Peyer's patch (tissue), 4 donors: Measurements from ENCODE around the gene IGSF22. TPM values are rescaled to one million over a fixed set of nuclear protein-coding genes. Genes with fewer than 3 reads are reported as not detected.

Source experiments
- DNase-seq, 3 donors: peaks; one replicate each; pipeline ENCODE4 v3.0.0-alpha.2; 2017 to 2019
- H3K27ac ChIP-seq, 4 donors: fragments of 200-600 bp; sonication (generic); one replicate each; pipeline ENCODE4 v1.5.1; 2016 to 2019
- H3K27me3 ChIP-seq, 2 donors: fragments of 200-600 bp; sonication (generic); one replicate each; pipeline ENCODE4 v1.5.1; 2019
- H3K36me3 ChIP-seq, 3 donors: fragments of 200-600 bp; sonication (generic); one replicate each; pipeline ENCODE4 v1.5.1; 2016 to 2019
- H3K4me1 ChIP-seq, 4 donors: fragments of 200-600 bp; sonication (generic); one replicate each; pipeline ENCODE4 v1.5.1; 2016 to 2019
- H3K4me3 ChIP-seq, 4 donors: fragments of 200-600 bp; sonication (generic); 1 replicate in 3 of 4; 2 replicates in 1 of 4; pipeline ENCODE4 v1.5.1; 2016 to 2019; ENCODE audit warnings: mild to moderate bottlenecking in 1 of 4
- H3K9me3 ChIP-seq, 4 donors: fragments of 200-600 bp; sonication (generic); one replicate each; pipeline ENCODE4 v1.5.1; 2016 to 2019; ENCODE audit warnings: mild to moderate bottlenecking in 1 of 4
- CTCF ChIP-seq, 6 experiments: fragments of 450-650 bp in 4 of 6; fragments of 200-600 bp in 2 of 6; sonication (generic) in 1 of 6; IDR thresholded peaks; one replicate each; pipeline ENCODE4 v1.5.1; 2017 to 2019; ENCODE audit warnings: antibody characterized with exemption in 6 of 6, mild to moderate bottlenecking in 3 of 6, moderate library complexity in 1 of 6
- POLR2A ChIP-seq, 2 donors: fragments of 450-650 bp; IDR thresholded peaks; one replicate each; pipeline ENCODE4 v1.5.1; 2017; ENCODE audit warnings: antibody characterized with exemption in 2 of 2, mild to moderate bottlenecking in 2 of 2, moderate library complexity in 2 of 2
- total RNA-seq, 4 donors: library from RNA; depleted of rRNA; stranded (reverse); fragments of >200 nt; gene quantifications; one replicate each; pipeline ENCODE4 v1.1.0, GENCODE V29; 2016

Gene IGSF22
- total RNA-seq, 4 donors from 2014 or later: not detected

- Histone ChIP-seq H3K9me3 (no peaks in the 10 kb centered on the region), H3K36me3 (no peaks in the 10 kb centered on the region), H3K27me3 (no peaks in the 10 kb centered on the region), H3K27ac (no peak overlapping the region), H3K4me1 (no peaks in the 10 kb centered on the region), H3K4me3 (no peak overlapping the region)
- TF ChIP-seq CTCF (IDR thresholded peaks at IDR 0.05): no peak
- no peak for TF ChIP-seq POLR2A (IDR thresholded peaks at IDR 0.05)
- no peak for DNase-seq
Observed at GRCh38 chr11:18754308-18754707, 28.3 kb upstream of the IGSF22 start.

GRCh38 chr11:18752502-18752901 is 26.5 kb upstream of the IGSF22 start:
- TF ChIP-seq CTCF (IDR thresholded peaks at IDR 0.05): no peak
- no peak for TF ChIP-seq POLR2A (IDR thresholded peaks at IDR 0.05)
- Histone ChIP-seq H3K9me3 (no peaks in the 10 kb centered on the region), H3K27ac (no peak overlapping the region)

GRCh38 chr11:18750944-18751343 is 25.0 kb upstream of the IGSF22 start:
- no peaks in the 10 kb centered on the region for H3K9me3 ChIP-seq
- H3K36me3 ChIP-seq: no peaks in the 10 kb centered on the region
- H3K4me1 ChIP-seq: no peaks in the 10 kb centered on the region
- no peak for TF ChIP-seq POLR2A (IDR thresholded peaks at IDR 0.05)
- no peak for TF ChIP-seq CTCF (IDR thresholded peaks at IDR 0.05)
- H3K27ac ChIP-seq: no peak overlapping the region
- H3K27me3 ChIP-seq: no peaks in the 10 kb centered on the region
- DNase-seq: no peak
- H3K4me3 ChIP-seq: no peak overlapping the region

More at GRCh38 chr11:18752502-18752901, 26.5 kb upstream of the IGSF22 start:
- no peak overlapping the region for H3K4me3 ChIP-seq
- H3K36me3 ChIP-seq: no peaks in the 10 kb centered on the region
- H3K27me3 ChIP-seq: no peaks in the 10 kb centered on the region
- no peak for DNase-seq
- H3K4me1 ChIP-seq: no peaks in the 10 kb centered on the region

GRCh38 chr11:18749681-18750319 is 23.8 kb upstream of the IGSF22 start:
- Histone ChIP-seq H3K9me3 (no peaks in the 10 kb centered on the region), H3K27me3 (no peaks in the 10 kb centered on the region), H3K36me3 (no peaks in the 10 kb centered on the region), H3K4me3 (no peak overlapping the region), H3K27ac (no peak overlapping the region), H3K4me1 (no peaks in the 10 kb centered on the region)
- no peak for DNase-seq
- TF ChIP-seq POLR2A (IDR thresholded peaks at IDR 0.05) (no peak), CTCF (IDR thresholded peaks at IDR 0.05) (no peak)

GRCh38 chr11:18748766-18749365 is 22.9 kb upstream of the IGSF22 start:
- no peaks in the 10 kb centered on the region for H3K9me3 ChIP-seq
- TF ChIP-seq POLR2A (IDR thresholded peaks at IDR 0.05): no peak
- TF ChIP-seq CTCF (IDR thresholded peaks at IDR 0.05): no peak
- H3K4me1 ChIP-seq: no peaks in the 10 kb centered on the region
- DNase-seq: no peak
- no peak overlapping the region for H3K4me3 ChIP-seq
- no peak overlapping the region for H3K27ac ChIP-seq
- H3K27me3 ChIP-seq: no peaks in the 10 kb centered on the region
- no peaks in the 10 kb centered on the region for H3K36me3 ChIP-seq
